HG03103 (cell line): ENCODE results near the gene EGR4.
"Not testable (repeated sequence)": the region's sequence is repeated elsewhere in the genome, so short reads cannot be mapped to it uniquely, and the experiment has no call there.

ENCODE experiments used
- ATAC-seq: cut with Tn5 transposase; IDR thresholded peaks from one replicate; pipeline ENCODE4 v1.9.1; 2021; ENCODE audit warnings: low read depth; ENCODE audit not compliant: unreplicated experiment

The EGR4 gene

DNA sequence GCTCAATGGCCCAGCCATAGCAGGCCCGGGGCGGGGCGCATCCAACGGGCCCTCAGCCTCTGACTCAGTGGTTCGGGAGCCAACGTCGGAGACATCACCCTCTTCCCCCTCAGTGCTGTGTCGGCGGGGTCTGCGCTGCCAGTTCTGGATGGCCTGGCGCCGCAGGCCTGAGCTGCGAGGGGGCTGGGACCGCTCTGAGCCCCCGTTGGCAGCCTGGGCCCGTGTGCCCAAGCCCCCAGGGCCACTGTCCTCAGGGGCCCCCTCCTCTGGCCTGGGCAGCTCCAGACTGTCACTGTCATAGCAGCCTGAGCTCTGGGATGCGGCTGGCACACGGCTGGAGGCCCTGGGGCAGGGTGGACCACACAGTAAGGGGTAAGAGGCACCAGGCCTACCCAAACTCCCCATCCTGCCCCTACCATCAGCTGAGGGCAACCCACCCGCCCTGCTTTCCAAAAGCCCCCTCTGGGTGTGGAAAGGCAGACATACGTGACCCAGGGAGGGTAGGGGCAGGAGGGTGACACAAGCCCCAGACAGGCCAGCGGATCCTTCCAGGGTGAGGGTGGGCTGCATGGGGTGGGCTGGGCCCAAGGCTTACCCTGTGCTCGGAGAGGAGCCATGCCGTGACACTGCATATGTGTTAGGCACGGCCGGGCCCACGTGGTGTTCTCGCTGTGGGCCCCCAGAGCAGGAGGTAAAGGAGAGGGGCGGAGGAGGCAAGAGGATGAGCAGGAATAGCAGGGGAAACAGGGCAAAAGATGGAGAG, 27.9 kb downstream of the EGR4 start:
- ATAC-seq, result no peak

DNA sequence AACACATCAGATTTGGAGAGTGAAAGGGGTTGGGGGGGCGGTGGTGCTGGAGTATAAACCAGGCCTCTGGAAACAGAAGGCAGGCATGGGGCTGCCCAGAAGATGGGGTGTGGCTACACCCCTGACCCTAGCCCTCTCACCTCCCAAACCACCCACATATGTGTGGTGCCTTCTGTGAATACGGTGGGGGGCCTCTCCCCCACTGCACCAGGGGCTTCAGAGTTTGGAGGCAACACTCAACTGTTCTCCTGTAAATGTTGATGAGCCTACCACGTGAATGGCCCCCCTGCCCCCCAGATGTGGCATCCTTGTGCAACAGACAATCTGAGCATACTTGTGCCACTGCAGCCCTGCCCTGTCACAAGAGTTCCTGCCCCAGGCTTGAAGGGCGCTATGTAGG, 28.6 kb downstream of the EGR4 start:
- ATAC-seq, result no peak

DNA sequence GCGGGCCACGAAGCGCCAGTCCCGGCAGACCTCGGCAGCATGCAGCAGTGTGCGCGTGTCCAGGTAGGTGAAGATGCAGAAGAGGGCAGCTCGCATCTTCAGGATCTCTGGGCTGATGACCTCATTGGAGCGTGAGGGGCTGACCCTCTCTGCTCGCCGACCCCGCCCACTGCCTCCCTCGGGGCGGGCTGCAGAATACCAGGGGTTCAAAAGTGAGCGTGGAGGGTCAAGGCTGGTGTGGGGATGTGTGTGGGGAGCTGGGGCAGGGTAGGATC, 29.1 kb downstream of the EGR4 start:
- no peak for ATAC-seq

DNA sequence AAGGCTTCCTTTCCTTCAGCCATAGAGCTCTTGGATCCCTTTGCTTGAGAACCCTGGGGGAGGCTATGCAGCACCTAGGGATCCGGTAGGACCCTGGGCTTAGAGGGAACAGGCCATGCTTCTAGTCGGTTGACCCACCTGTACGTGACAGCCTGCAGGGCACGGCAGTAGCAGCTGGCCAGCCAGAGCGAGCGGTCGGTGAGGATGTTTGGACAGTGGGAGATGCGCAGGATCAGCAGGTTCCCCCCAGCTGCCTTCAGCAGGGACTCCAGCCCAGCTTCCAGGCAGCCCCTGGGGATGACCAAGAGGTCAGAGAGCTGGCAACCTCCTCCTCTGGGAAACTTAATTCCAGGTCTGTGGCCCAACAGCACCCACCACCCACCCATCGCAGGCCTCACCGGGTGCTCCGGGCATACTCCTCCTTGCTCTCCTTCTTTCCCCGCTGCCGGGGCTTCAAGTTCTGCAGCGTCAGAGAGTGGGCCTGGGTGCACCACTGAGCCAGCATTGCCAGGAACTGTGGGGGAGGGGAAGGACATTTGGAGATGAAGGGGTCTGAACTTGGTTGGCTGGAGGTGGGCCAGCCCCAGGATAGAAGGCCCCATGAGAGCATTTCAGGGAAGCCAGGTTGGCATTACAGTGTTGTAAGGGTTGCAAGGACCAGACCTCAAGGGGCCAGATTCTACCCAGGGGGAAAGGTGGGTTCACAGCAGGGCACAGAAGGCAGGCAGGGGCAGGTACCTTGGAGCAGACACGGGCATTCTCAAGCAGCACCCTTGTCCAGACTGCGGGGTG, 29.6 kb downstream of the EGR4 start:
- no peak for ATAC-seq

DNA sequence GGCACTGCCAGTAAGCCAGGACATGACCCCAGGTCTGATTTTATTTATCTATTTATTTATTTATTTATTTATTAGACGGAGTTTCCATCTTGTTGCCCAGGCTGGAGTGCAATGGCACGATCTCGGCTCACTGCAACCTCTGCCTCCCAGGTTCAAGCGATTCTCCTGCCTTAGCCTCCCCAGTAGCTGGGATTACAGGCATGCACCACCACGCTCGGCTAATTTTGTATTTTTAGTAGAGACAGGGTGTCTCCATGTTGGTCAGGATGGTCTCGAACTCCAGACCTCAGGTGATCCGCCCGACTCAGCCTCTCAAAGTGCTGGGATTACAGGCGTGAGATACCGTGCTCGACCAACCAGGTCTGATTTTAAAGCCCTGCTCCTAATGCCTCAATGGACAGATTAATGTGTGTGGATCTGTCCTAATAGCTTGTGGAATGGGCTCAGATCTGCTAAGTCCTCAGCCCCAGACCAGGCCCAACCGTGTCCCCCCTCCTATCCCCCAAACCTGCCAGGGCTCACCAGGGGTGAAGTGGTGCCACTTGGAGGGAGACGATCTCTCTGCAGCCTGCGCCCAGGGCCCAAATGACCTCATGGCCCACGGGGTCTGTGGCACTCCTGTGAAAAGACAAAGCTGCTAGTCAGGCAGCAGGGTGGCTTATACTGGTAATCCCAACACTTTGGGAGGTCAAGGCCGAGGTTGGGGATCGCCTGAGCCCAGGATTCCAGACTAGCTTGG, 30.5 kb downstream of the EGR4 start:
- not testable (repeated sequence) for ATAC-seq

DNA sequence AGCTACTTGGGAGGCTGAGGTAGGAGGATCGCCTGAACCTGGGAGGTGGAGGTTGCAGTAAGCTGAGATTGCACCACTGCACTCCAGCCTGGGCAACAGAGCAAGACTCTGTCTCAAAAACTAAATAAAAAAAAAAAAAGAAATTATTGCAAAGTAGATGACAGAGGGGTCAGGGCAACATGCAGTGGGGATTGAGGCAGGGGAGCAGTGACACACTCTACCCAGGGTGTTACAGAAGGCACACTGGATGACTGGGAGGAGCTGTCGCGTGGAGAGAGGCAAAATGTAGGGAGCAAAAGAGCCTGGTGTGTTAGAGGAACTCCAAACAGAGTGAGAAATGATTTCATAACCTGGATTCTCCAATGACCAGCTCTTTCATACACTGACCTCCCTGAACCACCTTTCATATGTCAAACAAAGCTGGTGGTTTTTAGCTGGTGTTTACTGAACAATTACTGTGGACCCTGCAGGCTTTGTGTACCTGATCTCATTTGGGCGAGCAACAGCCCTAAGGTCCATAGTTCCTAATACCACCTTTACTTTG, 31.2 kb downstream of the EGR4 start:
- no peak for ATAC-seq

DNA sequence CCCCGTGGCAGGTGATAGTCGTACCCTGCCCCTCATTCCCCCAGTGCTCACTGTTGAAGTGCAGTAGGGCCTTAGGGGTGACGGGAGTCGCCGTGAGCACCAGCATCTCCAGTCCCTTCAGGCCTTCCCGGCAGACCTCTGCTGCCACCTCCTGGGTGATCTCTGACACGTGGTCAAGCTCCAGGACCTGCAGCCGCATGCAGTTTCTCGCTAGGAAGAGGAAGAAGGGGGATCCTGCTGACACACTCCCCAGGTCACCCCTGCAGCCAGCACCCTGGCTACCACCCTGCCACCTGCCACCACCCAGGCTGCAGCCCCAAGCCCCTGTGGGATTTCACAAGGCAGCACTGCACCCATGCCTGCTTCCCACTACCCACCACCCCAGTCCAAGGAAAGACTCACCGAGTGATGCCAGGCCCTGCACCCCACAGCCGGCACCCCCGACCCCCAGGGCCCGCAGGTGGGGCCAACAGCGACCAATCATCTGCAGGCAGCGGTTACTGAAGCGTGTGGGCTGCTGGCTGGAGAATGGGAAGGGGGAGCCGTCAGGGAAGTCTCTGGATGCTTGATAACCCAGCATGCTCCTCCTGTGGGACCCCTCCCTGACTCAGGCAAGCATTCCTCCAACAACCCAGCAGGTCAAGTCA, 32.9 kb downstream of the EGR4 start:
- no peak for ATAC-seq

DNA sequence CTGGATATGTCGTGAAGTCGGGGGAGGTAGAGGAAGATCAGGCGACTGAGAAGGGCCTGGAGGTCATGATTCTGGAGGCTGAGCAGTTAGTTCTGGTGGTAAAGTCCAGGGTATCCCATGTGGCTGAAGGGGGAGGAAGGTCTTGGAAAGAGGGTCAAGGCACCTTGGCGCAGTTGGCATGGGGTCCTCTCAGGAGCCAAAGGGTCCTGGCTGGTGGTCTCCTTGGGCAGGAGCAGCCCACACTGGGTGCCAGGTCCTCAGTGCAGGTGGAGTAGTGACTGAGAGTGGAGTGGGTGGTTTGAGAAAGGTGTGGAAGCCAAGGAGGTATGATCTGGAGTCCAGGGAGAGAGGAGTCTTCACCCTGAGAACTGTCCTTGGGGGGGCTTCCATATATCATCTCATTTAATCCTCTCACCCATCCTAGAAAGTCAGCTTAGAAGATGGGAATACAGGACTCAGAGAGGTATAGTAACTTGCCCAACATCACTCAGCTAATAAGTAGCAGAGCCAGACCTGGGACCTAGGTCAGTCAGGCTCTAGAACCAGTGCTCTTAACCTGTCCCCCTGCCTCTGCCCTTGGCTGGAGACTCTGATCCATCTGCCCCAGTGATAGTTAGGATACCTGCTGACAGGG, 33.5 kb downstream of the EGR4 start:
- no peak for ATAC-seq

DNA sequence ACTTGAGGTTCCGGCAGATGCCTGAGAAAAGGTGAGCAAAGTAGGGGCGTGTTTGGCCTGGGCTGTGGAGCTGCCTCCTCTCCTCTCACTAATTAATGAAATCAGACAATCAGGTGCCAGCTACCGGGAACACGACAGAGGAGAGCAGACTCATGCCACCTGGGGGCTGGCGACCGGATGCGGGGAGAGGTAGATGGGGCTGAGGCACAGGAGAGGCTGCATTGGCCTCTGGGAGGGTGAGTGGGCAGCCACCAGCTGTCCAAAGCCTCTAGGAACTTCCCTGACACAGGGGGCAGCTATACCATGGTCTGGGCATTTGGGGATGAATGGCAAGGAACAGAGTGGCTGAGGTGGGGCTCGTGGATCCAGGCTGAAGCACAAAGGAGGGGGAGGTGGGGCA, 34.1 kb downstream of the EGR4 start:
- ATAC-seq, result no peak

DNA sequence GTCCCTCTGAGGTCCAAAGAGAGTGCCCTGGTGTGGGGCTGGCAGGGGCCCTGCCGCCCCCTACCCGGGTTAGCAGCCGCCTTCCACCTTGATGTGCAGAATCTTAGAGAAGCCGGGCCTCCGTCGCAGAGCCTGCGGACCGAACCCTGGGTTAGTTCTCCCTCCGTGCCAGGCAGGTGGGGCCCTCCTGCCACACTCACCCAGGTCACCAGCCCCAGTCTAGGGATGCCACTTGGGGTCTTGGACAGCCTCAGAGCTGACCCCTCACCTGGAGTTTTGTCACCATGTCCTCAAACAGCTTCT, 34.5 kb downstream of the EGR4 start:
- ATAC-seq, result no peak

DNA sequence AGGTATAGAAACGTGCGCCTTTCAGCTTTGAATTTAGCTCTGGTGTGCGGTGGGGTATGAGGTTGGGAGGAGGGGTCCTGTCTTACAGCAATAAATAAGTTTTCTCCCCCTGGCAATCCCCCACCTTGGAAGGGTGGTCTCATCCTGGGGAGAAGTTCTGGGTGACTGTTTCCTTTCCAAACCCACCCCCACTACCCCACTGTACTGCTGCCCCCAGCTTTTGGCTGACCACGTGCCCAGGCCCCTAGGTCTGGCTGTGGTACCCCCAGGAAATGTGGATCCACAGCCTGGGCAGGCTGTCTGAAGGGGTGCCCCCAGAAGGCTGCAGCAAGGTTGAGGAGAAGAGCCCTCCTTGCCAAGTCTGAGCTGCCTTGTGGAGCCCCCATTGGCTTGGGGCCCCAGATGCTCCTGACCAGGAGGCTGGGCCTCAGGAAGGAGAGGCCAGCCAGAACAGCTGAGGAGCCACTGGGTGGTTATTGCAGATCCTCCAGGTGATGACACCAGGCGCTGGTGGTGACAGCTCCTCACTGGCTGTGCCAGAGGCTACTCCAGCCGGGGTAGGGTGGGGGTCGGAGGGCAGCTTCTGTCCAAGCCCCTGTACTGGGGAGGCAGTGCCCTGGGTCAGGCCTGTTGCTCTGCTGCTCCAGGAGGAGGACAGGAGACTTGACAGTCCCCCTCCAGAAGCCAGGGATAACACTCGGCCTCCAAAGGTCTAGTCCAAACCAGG, 35.0 kb downstream of the EGR4 start:
- ATAC-seq, result no peak

DNA sequence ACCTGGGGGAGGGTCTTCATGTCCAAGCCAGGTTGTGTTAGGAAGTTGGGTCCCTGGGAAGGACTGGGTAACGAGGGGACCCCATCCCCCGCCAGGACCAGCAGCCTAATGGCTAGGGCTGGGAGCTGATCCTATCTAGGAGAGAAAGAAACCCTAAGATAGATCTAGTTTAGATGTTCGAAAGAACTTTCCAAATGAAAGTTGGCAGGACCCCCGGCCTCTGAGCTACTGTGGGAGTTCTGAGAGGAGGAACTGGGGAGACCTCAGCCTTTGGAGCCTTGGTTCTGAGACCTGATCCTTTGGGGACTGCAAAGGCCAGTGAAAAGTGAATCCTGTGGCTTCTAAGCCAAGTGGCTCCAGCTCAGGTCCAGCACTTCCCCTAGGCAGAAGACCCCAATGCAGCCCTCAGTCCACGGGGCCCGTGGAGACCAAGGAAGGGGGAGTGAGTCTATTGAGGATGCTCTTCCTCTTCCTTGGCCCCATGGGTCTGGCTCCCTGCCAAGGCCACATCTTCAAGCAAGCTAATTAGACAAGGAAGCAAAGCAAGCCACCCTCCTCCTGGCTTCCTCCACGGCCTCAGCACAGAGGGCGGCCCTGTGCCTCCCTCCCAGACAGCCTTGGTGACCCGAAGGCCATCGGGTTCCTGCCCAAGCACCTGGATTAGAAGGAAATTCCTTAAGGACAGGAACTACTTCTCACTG, 35.8 kb downstream of the EGR4 start:
- ATAC-seq, result no peak

DNA sequence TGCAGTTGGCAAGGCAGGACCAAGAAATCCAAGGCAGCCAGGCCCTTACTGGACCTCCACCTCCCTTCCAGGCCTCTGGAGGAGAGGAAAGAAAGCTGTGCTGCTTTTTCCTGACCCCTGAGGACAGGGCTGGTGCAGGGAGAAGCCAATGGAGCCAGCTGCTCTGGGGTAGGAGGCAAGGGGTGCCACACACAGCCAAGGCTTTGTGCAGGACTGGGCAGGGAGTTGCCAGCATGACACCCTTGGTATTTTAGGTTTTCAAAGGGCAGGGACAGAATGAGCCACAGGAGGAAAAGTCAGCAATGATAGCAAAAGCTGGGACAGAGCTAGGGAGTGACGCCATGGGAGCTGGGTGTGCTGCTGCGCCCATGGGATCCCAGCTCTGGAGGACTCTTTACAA, 36.3 kb downstream of the EGR4 start:
- no peak for ATAC-seq

DNA sequence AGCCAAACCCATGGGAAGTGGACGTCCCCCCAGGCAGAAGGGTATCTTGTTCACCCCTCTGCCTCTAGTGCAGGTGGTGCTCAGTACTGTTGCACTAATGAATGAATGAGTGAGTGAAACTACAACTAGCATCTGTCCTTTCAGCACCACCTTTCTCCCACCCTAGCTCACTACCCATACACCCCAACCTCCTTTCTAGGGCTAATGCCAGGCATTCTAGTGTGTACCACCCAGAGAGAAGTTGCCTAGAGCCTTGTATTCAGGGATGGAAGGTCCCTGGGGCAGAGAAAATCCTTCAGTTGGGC, 36.8 kb downstream of the EGR4 start:
- ATAC-seq, result no peak

DNA sequence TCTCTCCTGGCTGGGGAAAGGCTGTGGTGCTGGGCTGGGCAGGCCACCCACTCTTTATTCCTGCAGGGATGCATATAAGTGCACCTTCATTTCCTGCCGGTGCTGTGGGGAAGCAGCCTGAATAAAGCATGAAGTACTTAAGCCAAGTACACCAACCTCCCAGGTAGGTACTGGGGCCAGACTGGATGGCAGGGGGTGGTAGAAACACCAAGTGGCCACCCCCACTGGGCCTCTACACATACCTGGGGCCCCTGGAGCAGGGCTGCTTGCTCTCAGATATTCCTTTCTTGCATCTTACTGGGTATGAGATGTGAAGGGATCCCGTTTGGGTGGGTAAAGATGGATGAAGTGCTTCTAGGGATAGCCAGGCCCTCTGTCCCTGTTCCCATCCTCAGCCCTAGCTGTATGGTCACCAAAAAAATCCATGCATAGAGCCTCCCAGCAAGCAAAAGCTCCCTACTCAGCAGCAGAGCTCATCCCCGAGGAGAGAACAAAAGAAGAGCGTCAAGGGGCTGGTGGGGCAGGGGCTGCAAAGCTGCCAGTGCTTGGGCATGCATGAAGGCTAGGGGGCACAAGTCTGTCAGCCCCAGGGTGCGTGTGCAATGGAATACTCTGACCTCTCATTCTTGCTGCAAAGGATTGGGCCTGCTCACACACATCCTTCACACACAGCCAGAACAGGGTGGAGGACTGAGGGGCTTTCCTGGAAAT, 37.3 kb downstream of the EGR4 start:
- ATAC-seq, result no peak

DNA sequence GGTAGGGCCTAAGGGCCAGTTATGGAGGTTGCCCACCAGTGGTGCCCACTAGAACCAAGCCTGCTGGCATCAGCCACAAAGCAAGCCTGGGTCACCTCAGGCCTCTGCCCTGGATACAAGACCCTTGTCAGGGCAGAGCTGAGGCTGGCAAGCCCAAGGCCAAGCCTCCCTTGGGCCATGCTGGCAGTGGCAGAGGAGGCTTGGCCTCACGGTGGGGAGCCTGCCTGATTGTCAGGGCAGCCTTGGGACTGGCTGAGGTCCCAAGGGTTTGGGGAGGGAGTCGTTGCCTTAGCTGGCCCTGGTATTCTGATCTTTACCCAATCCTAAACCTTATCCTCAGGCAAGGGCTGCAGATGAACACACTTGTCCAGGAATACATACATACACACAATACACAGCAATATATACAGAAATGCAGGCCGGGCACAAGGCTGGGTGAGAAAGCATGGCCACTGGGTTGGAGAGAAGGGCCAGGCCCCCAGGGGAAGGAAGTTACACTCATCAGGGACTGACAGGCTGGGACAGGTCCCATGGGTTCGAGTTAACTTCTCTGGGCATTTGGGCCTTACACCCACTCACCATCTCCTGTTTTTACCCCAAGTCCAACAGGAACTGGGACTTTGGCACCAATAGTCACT, 38.2 kb downstream of the EGR4 start:
- ATAC-seq, result no peak

DNA sequence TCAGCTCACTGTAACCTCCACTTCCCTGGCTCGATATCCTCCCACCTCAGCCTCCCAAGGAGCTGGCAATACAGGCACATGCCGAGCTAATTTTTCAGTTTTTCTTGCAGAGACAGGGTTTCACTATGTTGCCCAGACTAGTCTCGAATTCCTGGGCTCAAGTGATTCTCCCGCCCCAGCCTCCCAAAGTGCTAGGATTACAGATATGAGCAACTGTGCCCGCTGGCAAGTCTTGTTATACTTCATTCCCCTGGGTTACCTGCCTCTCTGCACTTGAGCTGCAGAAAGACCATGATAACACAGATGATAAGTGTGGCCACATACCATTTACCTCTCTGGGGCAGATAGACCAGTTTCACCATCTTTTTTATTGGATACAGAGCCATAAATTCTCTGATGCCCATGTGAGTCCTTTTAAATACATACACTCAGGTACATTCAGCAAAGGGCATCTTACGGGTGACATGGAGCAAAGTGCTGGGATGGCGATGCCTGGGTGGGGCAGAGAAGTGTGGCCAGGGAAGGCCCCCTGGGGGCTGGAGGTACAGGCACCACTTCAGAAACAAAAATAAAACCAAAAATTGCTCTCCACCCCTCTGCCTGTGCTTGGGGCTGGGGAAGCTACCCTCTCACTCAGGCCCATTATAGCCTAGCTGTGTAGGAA, 38.9 kb downstream of the EGR4 start:
- ATAC-seq, result no peak

DNA sequence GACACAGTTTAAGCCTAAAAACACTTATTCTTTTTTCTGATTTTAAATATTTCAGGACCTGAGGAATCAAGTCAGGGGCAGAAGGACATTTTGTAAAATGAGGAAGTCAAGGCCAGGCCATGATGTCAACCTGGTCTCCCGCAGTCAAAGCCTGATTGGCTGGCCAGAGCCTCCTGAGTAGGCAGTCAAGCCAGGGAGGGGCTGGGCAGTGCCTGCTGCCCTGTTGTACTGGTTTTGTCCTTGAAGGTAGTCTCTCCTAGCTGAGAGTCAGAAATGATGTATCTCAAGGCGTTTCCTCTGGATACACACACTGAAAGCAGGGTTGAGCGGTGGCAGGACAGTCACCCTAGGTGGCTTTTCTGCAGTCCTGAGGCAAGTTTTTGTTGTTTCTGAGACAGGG, 39.4 kb downstream of the EGR4 start:
- ATAC-seq, result no peak
